Calu3 (cell line): Measurements from ENCODE around the gene CDYL. TPM values are rescaled to one million over a fixed set of nuclear protein-coding genes. Genes with fewer than 3 reads are reported as not detected.

Experiments
- BruUV-seq: library from RNA; stranded (reverse); fragments of 400-500 nt; replicated peaks from 2 replicates; lab custom pipeline; 2021; lab: Mats Ljungman, UMichigan
- CTCF ChIA-PET: fragments of 300-600 bp; sonication (Branson Sonifier 250); formaldehyde crosslinking; loops from one replicate; lab custom pipeline; 2022; ENCODE audit warnings: antibody characterized with exemption; lab: Charles Lee
- DNase-seq: peaks from one replicate; pipeline ENCODE4 v3.0.0; 2022
- H3K27ac Mint-ChIP-seq: one replicate; pipeline ENCODE4 v1.8.0; 2022; ENCODE audit warnings: mixed read lengths; ENCODE audit not compliant: unreplicated experiment
- H3K27me3 Mint-ChIP-seq: one replicate; pipeline ENCODE4 v1.8.0; 2022; ENCODE audit warnings: mixed read lengths; ENCODE audit not compliant: unreplicated experiment
- H3K36me3 Mint-ChIP-seq: one replicate; pipeline ENCODE4 v1.8.0; 2022; ENCODE audit warnings: mild to moderate bottlenecking, moderate library complexity, mixed read lengths; ENCODE audit not compliant: insufficient read depth, unreplicated experiment
- H3K4me1 Mint-ChIP-seq: one replicate; pipeline ENCODE4 v1.8.0; 2022; ENCODE audit warnings: mild to moderate bottlenecking, low read depth, mixed read lengths; ENCODE audit not compliant: unreplicated experiment
- H3K4me3 Mint-ChIP-seq: one replicate; pipeline ENCODE4 v1.8.0; 2022; ENCODE audit warnings: mild to moderate bottlenecking, low read depth, moderate library complexity, mixed read lengths; ENCODE audit not compliant: unreplicated experiment
- H3K9me3 Mint-ChIP-seq: one replicate; pipeline ENCODE4 v1.8.0; 2022; ENCODE audit warnings: low read depth, mixed read lengths; ENCODE audit not compliant: unreplicated experiment
- intact Hi-C: fragments of 100-400 bp; cut with micrococcal nuclease; formaldehyde crosslinking; loops from one replicate; pipeline ENCODE4 v1.10.0; 2022; ENCODE audit not compliant: unreplicated experiment
- total RNA-seq: library from RNA; stranded (reverse); gene quantifications from 2 replicates; pipeline ENCODE4 v1.2.3, GENCODE V29; 2022
- TF ChIP-seq, protein P1 (sequence below): fragments of 200-600 bp; IDR thresholded peaks from one replicate; pipeline ENCODE4 v1.8.0; 2022; ENCODE audit warnings: antibody characterized with exemption; ENCODE audit not compliant: unreplicated experiment

Gene CDYL
- total RNA-seq, 1 experiment from 2014 or later, result 48.9 TPM

- H3K27ac Mint-ChIP-seq, result no peak overlapping the region
- intact Hi-C loops, result no loop called here
- CTCF ChIA-PET, result no interaction called here
- no peaks in the 10 kb centered on the region for H3K9me3 Mint-ChIP-seq
- BruUV-seq, result no TSS peak
- peaks cover 8% of the 10 kb centered on the region for H3K4me1 Mint-ChIP-seq
- no peaks in the 10 kb centered on the region for H3K27me3 Mint-ChIP-seq
- TF ChIP-seq, protein P1, sequence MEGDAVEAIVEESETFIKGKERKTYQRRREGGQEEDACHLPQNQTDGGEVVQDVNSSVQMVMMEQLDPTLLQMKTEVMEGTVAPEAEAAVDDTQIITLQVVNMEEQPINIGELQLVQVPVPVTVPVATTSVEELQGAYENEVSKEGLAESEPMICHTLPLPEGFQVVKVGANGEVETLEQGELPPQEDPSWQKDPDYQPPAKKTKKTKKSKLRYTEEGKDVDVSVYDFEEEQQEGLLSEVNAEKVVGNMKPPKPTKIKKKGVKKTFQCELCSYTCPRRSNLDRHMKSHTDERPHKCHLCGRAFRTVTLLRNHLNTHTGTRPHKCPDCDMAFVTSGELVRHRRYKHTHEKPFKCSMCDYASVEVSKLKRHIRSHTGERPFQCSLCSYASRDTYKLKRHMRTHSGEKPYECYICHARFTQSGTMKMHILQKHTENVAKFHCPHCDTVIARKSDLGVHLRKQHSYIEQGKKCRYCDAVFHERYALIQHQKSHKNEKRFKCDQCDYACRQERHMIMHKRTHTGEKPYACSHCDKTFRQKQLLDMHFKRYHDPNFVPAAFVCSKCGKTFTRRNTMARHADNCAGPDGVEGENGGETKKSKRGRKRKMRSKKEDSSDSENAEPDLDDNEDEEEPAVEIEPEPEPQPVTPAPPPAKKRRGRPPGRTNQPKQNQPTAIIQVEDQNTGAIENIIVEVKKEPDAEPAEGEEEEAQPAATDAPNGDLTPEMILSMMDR, result no peak
- DNase-seq, result no peak
- no peak overlapping the region for H3K4me3 Mint-ChIP-seq
- no peaks in the 10 kb centered on the region for H3K36me3 Mint-ChIP-seq
These were observed 126.2 kb downstream of the CDYL start for GRCh38 chr6:4902363-4902762.

- CTCF ChIA-PET, result no interaction called here
- no peak for DNase-seq
- H3K27ac Mint-ChIP-seq, result no peak overlapping the region
- TF ChIP-seq, protein P1, result no peak
- no peaks in the 10 kb centered on the region for H3K36me3 Mint-ChIP-seq
- H3K27me3 Mint-ChIP-seq, result no peaks in the 10 kb centered on the region
- H3K4me1 Mint-ChIP-seq, result peaks cover 12% of the 10 kb centered on the region
- intact Hi-C loops, result no loop called here
- no peaks in the 10 kb centered on the region for H3K9me3 Mint-ChIP-seq
- no TSS peak for BruUV-seq
- H3K4me3 Mint-ChIP-seq, result no peak overlapping the region
These were observed 126.9 kb downstream of the CDYL start for GRCh38 chr6:4903121-4903520.

DNA sequence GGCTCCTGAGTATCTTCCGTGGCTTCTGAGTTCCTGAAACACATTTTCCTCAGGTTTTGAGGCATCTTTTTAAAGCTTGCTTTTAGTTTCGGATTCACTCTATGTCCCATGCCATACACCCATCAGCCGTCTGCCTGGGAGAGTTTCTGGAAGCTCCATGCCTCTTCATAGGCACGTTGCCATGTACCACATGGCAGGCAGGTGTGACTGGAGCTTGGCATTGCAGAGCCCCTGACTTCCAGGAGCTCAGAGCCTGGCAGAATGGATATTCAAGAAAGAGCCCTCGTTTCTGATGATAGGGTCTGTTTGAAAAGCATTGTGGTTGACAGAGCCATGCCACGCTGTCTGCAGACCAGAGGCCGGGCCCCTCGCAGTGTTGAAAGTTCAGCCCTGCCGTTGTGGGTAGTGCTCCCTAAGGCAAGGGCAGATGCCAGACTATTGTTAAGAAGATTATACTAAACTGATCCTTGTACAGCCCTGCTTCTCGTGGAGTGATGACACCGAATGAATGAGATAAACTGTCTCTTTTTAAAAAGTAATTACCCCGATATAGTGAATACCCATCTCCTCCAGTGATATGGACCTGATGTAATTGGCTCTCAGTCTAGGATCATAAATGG lies 127.7 kb downstream of the CDYL start:
- Mint-ChIP-seq H3K27ac (no peak overlapping the region), H3K36me3 (no peaks in the 10 kb centered on the region), H3K27me3 (no peaks in the 10 kb centered on the region), H3K9me3 (no peaks in the 10 kb centered on the region), H3K4me3 (no peak overlapping the region), H3K4me1 (peaks cover 20% of the 10 kb centered on the region)
- CTCF ChIA-PET, result no interaction called here
- no peak for DNase-seq
- TF ChIP-seq, protein P1, result no peak
- intact Hi-C loops, result no loop called here
- no TSS peak for BruUV-seq

GRCh38 chr6:4904461-4905025 lies 128.3 kb downstream of the CDYL start:
- H3K4me3 Mint-ChIP-seq, result no peak overlapping the region
- no TSS peak for BruUV-seq
- no peaks in the 10 kb centered on the region for H3K9me3 Mint-ChIP-seq
- CTCF ChIA-PET, result no interaction called here
- H3K36me3 Mint-ChIP-seq, result no peaks in the 10 kb centered on the region
- no peaks in the 10 kb centered on the region for H3K27me3 Mint-ChIP-seq
- no peak overlapping the region for H3K27ac Mint-ChIP-seq
- intact Hi-C loops, result no loop called here
- DNase-seq, result no peak
- H3K4me1 Mint-ChIP-seq, result peaks cover 25% of the 10 kb centered on the region
- TF ChIP-seq, protein P1, result no peak
